ENCODE data around the gene TIMM13.

DNA sequence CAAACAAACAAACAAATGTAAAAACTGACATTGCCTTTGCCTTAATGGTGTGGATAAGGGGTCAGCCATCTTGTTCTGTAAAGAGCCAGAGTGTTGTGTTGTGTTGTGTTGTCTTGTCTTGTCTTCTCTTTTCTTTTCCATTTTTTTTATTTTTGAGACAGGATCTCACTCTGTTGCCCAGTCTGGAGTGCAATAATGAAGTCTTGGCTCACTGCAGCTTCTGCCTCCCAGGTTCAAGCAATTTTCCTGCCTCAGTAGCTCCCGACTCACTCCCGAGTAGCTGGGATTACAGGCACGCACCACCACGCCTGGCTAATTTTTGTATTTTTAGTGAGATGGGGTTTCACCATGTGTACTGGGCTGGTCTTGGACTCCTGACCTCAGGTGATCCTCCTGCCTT lies 27.8 kb downstream of the TIMM13 start:
- TF ChIP-seq, protein P1, sequence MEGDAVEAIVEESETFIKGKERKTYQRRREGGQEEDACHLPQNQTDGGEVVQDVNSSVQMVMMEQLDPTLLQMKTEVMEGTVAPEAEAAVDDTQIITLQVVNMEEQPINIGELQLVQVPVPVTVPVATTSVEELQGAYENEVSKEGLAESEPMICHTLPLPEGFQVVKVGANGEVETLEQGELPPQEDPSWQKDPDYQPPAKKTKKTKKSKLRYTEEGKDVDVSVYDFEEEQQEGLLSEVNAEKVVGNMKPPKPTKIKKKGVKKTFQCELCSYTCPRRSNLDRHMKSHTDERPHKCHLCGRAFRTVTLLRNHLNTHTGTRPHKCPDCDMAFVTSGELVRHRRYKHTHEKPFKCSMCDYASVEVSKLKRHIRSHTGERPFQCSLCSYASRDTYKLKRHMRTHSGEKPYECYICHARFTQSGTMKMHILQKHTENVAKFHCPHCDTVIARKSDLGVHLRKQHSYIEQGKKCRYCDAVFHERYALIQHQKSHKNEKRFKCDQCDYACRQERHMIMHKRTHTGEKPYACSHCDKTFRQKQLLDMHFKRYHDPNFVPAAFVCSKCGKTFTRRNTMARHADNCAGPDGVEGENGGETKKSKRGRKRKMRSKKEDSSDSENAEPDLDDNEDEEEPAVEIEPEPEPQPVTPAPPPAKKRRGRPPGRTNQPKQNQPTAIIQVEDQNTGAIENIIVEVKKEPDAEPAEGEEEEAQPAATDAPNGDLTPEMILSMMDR (IDR thresholded peaks at IDR 0.05): no peak
- TF ChIP-seq EZH2 (IDR thresholded peaks at IDR 0.05; ENCODE audit: borderline replicate concordance, insufficient read depth, low read depth, low read length, poor library complexity, severe bottlenecking): no peak

Data from B cell (primary cell).